HepG2 (cell line): ENCODE results near the gene STUM.

Source experiments
- HDAC6 ChIP-seq: fragments of 200-600 bp; sonication (generic); IDR thresholded peaks from 2 replicates; pipeline ENCODE4 v1.7.0; 2017; ENCODE audit warnings: mild to moderate bottlenecking, antibody characterized with exemption, low read length, low read depth
- NFAT5 ChIP-seq: sonication (generic); formaldehyde crosslinking; IDR thresholded peaks from 2 replicates; pipeline ENCODE4 v1.4.0; 2020; ENCODE audit warnings: missing genetic modification reagents
- SRF ChIP-seq: IDR thresholded peaks from 2 replicates; pipeline ENCODE4 v1.6.1; 2011; ENCODE audit warnings: mild to moderate bottlenecking, low read depth, low read length, moderate library complexity
- ZNF121 ChIP-seq: sonication (generic); formaldehyde crosslinking; IDR thresholded peaks from 2 replicates; pipeline ENCODE4 v1.5.0; 2020; ENCODE audit warnings: mild to moderate bottlenecking, missing genetic modification reagents
- TF ChIP-seq, protein P1 (sequence below): sonication (generic); formaldehyde crosslinking; IDR thresholded peaks from 2 replicates; pipeline ENCODE4 v1.5.0; 2020; ENCODE audit warnings: missing genetic modification reagents
- TF ChIP-seq, protein P2 (sequence below): sonication (generic); formaldehyde crosslinking; IDR thresholded peaks from 2 replicates; pipeline ENCODE4 v1.5.0; 2020; ENCODE audit warnings: mild to moderate bottlenecking, missing genetic modification reagents, moderate library complexity

- TF ChIP-seq, protein P1, sequence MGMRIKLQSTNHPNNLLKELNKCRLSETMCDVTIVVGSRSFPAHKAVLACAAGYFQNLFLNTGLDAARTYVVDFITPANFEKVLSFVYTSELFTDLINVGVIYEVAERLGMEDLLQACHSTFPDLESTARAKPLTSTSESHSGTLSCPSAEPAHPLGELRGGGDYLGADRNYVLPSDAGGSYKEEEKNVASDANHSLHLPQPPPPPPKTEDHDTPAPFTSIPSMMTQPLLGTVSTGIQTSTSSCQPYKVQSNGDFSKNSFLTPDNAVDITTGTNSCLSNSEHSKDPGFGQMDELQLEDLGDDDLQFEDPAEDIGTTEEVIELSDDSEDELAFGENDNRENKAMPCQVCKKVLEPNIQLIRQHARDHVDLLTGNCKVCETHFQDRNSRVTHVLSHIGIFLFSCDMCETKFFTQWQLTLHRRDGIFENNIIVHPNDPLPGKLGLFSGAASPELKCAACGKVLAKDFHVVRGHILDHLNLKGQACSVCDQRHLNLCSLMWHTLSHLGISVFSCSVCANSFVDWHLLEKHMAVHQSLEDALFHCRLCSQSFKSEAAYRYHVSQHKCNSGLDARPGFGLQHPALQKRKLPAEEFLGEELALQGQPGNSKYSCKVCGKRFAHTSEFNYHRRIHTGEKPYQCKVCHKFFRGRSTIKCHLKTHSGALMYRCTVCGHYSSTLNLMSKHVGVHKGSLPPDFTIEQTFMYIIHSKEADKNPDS (CRISPR knock-in tag) = no peak
- TF ChIP-seq ZNF121 (CRISPR knock-in tag) = no peak
- TF ChIP-seq NFAT5 (CRISPR knock-in tag) = no peak
- TF ChIP-seq, protein P2, sequence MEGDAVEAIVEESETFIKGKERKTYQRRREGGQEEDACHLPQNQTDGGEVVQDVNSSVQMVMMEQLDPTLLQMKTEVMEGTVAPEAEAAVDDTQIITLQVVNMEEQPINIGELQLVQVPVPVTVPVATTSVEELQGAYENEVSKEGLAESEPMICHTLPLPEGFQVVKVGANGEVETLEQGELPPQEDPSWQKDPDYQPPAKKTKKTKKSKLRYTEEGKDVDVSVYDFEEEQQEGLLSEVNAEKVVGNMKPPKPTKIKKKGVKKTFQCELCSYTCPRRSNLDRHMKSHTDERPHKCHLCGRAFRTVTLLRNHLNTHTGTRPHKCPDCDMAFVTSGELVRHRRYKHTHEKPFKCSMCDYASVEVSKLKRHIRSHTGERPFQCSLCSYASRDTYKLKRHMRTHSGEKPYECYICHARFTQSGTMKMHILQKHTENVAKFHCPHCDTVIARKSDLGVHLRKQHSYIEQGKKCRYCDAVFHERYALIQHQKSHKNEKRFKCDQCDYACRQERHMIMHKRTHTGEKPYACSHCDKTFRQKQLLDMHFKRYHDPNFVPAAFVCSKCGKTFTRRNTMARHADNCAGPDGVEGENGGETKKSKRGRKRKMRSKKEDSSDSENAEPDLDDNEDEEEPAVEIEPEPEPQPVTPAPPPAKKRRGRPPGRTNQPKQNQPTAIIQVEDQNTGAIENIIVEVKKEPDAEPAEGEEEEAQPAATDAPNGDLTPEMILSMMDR (CRISPR knock-in tag) = no peak
- no peak for TF ChIP-seq SRF
- no peak for TF ChIP-seq HDAC6
Observed at GRCh38 chr1:226550672-226551041, 2.1 kb downstream of the STUM start.
